WTC11 (cell line): ENCODE results near the gene CRELD2. TPM values are rescaled to one million over a fixed set of nuclear protein-coding genes. Genes with fewer than 3 reads are reported as not detected.
A peak's percentile ranks its signal among the peaks of the same experiment; 100 is the strongest.

Experiments
- ATAC-seq: fragments of 200-7000 bp; cut with Tn5 transposase; 2 replicates; pipeline ENCODE4 v1.10.0; 2021; ENCODE audit warnings: mild to moderate bottlenecking, moderate library complexity
- CTCF ChIA-PET: fragments of 300-600 bp; sonication (Branson Sonifier 250); formaldehyde crosslinking; loops from one replicate; lab custom pipeline; 2021; ENCODE audit warnings: antibody characterized with exemption; lab: Charles Lee
- POLR2A ChIA-PET: fragments of 350-600 bp; sonication (Branson Sonifier 250); formaldehyde crosslinking; loops from one replicate; lab custom pipeline; 2021; ENCODE audit warnings: antibody characterized with exemption; lab: Charles Lee
- DNase-seq: peaks from one replicate; pipeline ENCODE4 v3.0.0; 2021; ENCODE audit warnings: low spot score
- H3K27ac Mint-ChIP-seq: 2 replicates; pipeline ENCODE4 v1.8.0; 2021; ENCODE audit warnings: mixed read lengths
- H3K27me3 Mint-ChIP-seq: 2 replicates; pipeline ENCODE4 v1.8.0; 2021; ENCODE audit warnings: low read depth, mild to moderate bottlenecking, moderate library complexity, mixed read lengths
- H3K36me3 Mint-ChIP-seq: 2 replicates; pipeline ENCODE4 v1.8.0; 2021; ENCODE audit warnings: mixed read lengths
- H3K4me1 Mint-ChIP-seq: 2 replicates; pipeline ENCODE4 v1.8.0; 2022; ENCODE audit warnings: mixed read lengths
- H3K4me3 Mint-ChIP-seq: 2 replicates; pipeline ENCODE4 v1.8.0; 2021; ENCODE audit warnings: mild to moderate bottlenecking, moderate library complexity, mixed read lengths
- H3K9me3 Mint-ChIP-seq: 2 replicates; pipeline ENCODE4 v1.8.0; 2021; ENCODE audit warnings: mixed read lengths
- ARID4B ChIP-seq: sonication (generic); formaldehyde crosslinking; IDR thresholded peaks from 2 replicates; pipeline ENCODE4 v1.8.0; 2023; ENCODE audit warnings: missing genetic modification reagents, mild to moderate bottlenecking, borderline replicate concordance
- ATF3 ChIP-seq: sonication (generic); formaldehyde crosslinking; conservative IDR thresholded peaks from 2 replicates; pipeline ENCODE4 v1.8.1; 2022; ENCODE audit warnings: mild to moderate bottlenecking, missing genetic modification reagents
- ATF6 ChIP-seq: sonication (generic); formaldehyde crosslinking; IDR thresholded peaks from 2 replicates; pipeline ENCODE4 v1.8.1; 2023; ENCODE audit warnings: mild to moderate bottlenecking, missing genetic modification reagents
- CDX4 ChIP-seq: fragments of 250-450 bp; sonication (Bioruptor Pico); IDR thresholded peaks from 2 replicates; pipeline ENCODE4 v1.9.0; 2021; ENCODE audit warnings: moderate library complexity, mild to moderate bottlenecking, inconsistent platforms, borderline replicate concordance
- CREM ChIP-seq: sonication (generic); formaldehyde crosslinking; IDR thresholded peaks from 2 replicates; pipeline ENCODE4 v1.8.1; 2022; ENCODE audit warnings: mild to moderate bottlenecking, missing genetic modification reagents, moderate library complexity
- CTCF ChIP-seq: fragments of 200-600 bp; IDR thresholded peaks from 2 replicates; pipeline ENCODE4 v1.8.0; 2022; ENCODE audit warnings: antibody characterized with exemption
- E2F4 ChIP-seq: sonication (generic); formaldehyde crosslinking; IDR thresholded peaks from 2 replicates; pipeline ENCODE4 v1.8.1; 2022; ENCODE audit warnings: low read depth, mild to moderate bottlenecking, moderate library complexity, missing genetic modification reagents, borderline replicate concordance
- GTF2I ChIP-seq: fragments of 250-450 bp; sonication (Bioruptor Pico); conservative IDR thresholded peaks from 2 replicates; pipeline ENCODE4 v1.4.0; 2021; ENCODE audit warnings: mild to moderate bottlenecking
- HMGA2 ChIP-seq: fragments of 250-450 bp; sonication (Bioruptor Pico); IDR thresholded peaks from 2 replicates; pipeline ENCODE4 v1.4.0; 2021; ENCODE audit warnings: mild to moderate bottlenecking, moderate library complexity
- KAT7 ChIP-seq: sonication (generic); formaldehyde crosslinking; IDR thresholded peaks from 2 replicates; pipeline ENCODE4 v1.8.1; 2023; ENCODE audit warnings: missing genetic modification reagents, mild to moderate bottlenecking, borderline replicate concordance
- MLX ChIP-seq: sonication (generic); formaldehyde crosslinking; IDR thresholded peaks from 2 replicates; pipeline ENCODE4 v1.8.1; 2023; ENCODE audit warnings: mild to moderate bottlenecking, missing genetic modification reagents, moderate library complexity
- MYBL2 ChIP-seq: sonication (generic); formaldehyde crosslinking; IDR thresholded peaks from 2 replicates; pipeline ENCODE4 v1.8.1; 2023; ENCODE audit warnings: mild to moderate bottlenecking, moderate library complexity, missing genetic modification reagents
- NFATC4 ChIP-seq: fragments of 250-450 bp; sonication (Bioruptor Pico); IDR thresholded peaks from 2 replicates; pipeline ENCODE4 v1.9.0; 2021; ENCODE audit warnings: mild to moderate bottlenecking
- OVOL2 ChIP-seq: fragments of 250-450 bp; sonication (Bioruptor Pico); IDR thresholded peaks from 2 replicates; pipeline ENCODE4 v1.9.0; 2021; ENCODE audit warnings: mild to moderate bottlenecking, borderline replicate concordance
- PRRX2 ChIP-seq: fragments of 250-450 bp; sonication (Bioruptor Pico); IDR thresholded peaks from 2 replicates; pipeline ENCODE4 v1.8.0; 2021; ENCODE audit warnings: mild to moderate bottlenecking
- RORB ChIP-seq: fragments of 250-450 bp; sonication (Bioruptor Pico); IDR thresholded peaks from 2 replicates; pipeline ENCODE4 v1.9.0; 2021; ENCODE audit warnings: mild to moderate bottlenecking
- STAT6 ChIP-seq: sonication (generic); formaldehyde crosslinking; conservative IDR thresholded peaks from 2 replicates; pipeline ENCODE4 v1.8.1; 2023; ENCODE audit warnings: mild to moderate bottlenecking, low read depth, missing genetic modification reagents, moderate library complexity
- USF2 ChIP-seq: sonication (generic); formaldehyde crosslinking; IDR thresholded peaks from 2 replicates; pipeline ENCODE4 v1.8.1; 2023; ENCODE audit warnings: mild to moderate bottlenecking, missing genetic modification reagents, moderate library complexity
- ZNF396 ChIP-seq: fragments of 250-450 bp; sonication (Bioruptor Pico); IDR thresholded peaks from 2 replicates; pipeline ENCODE4 v1.8.0; 2021; ENCODE audit warnings: mild to moderate bottlenecking, moderate library complexity, borderline replicate concordance
- ZSCAN18 ChIP-seq: fragments of 250-450 bp; sonication (Bioruptor Pico); IDR thresholded peaks from 2 replicates; pipeline ENCODE4 v2.1.2; 2022; ENCODE audit warnings: mild to moderate bottlenecking, moderate library complexity
- total RNA-seq: library from RNA; stranded (reverse); gene quantifications from 3 replicates; pipeline ENCODE4 v1.2.3, GENCODE V29; 2021

Gene CRELD2
- total RNA-seq, 1 experiment from 2014 or later, result 42.8 TPM

GRCh38 chr22:49900441-49901230 lies 17.8 kb upstream of the CRELD2 start:
- H3K36me3 Mint-ChIP-seq, result peaks cover 46% of the 10 kb centered on the region
- TF ChIP-seq ATF6 (CRISPR knock-in tag), result no peak
- TF ChIP-seq USF2, result no peak
- no peak for TF ChIP-seq RORB (CRISPR knock-in tag)
- no peak for TF ChIP-seq ATF3
- TF ChIP-seq KAT7 (CRISPR knock-in tag), result no peak
- no peak for TF ChIP-seq NFATC4
- no peak for TF ChIP-seq HMGA2 (CRISPR knock-in tag)
- TF ChIP-seq MYBL2 (CRISPR knock-in tag), result no peak
- TF ChIP-seq CTCF, result no peak
- TF ChIP-seq STAT6 (CRISPR knock-in tag), result no peak
- no peak for TF ChIP-seq ZSCAN18 (CRISPR knock-in tag)
- no peak for TF ChIP-seq GTF2I (CRISPR knock-in tag)
- TF ChIP-seq MLX (CRISPR knock-in tag), result no peak
- TF ChIP-seq OVOL2, result no peak
- no peak for TF ChIP-seq E2F4 (CRISPR knock-in tag)
- TF ChIP-seq CREM (CRISPR knock-in tag), result no peak
- TF ChIP-seq CDX4 (CRISPR knock-in tag), result no peak
- no peak for TF ChIP-seq PRRX2
- no peak for TF ChIP-seq ZNF396 (CRISPR knock-in tag)
- no peak for TF ChIP-seq ARID4B (CRISPR knock-in tag)
- no peaks in the 10 kb centered on the region for H3K27me3 Mint-ChIP-seq
- H3K4me1 Mint-ChIP-seq, result no peaks in the 10 kb centered on the region
- peaks cover 26% of the 10 kb centered on the region for H3K9me3 Mint-ChIP-seq
- ChIA-PET POLR2A (no interaction called here), CTCF (no interaction called here)
- DNase-seq, result no peak
- peak overlapping the region; percentile 13; the same call in 1 of the 2 replicates for H3K27ac Mint-ChIP-seq
- ATAC-seq, result no peak
- H3K4me3 Mint-ChIP-seq, result no peak overlapping the region
